NCI-H446 (cell line): Measurements from ENCODE around the gene HES4.
"Not testable (repeated sequence)": the region's sequence is repeated elsewhere in the genome, so short reads cannot be mapped to it uniquely, and the experiment has no call there.

Experiments used
- DNase-seq, 2 experiments: peaks; one replicate each; lab custom pipeline; 2025; lab: John Stamatoyannopoulos, UW

The HES4 gene

GRCh38 chr1:1018321-1018685 lies 18.4 kb upstream of the HES4 start:
- DNase-seq, result not testable (repeated sequence)

- not testable (repeated sequence) for DNase-seq
Observed at GRCh38 chr1:1017397-1018320, 17.8 kb upstream of the HES4 start.

- DNase-seq, result no peak
Observed at GRCh38 chr1:1014799-1015681, 15.1 kb upstream of the HES4 start.

GRCh38 chr1:1013922-1014648 lies 14.2 kb upstream of the HES4 start:
- DNase-seq, result no peak

GRCh38 chr1:1013105-1013921 lies 13.4 kb upstream of the HES4 start, which contains the start of gene ISG15:
ISG15 (plus strand) TSS chr1:1013497; CDS start chr1:1013574, 77 bp downstream.
- DNase-seq, result peak in 1 of 2 experiments; percentile 57

- not testable (repeated sequence) for DNase-seq
Observed at GRCh38 chr1:1012736-1013104, 12.8 kb upstream of the HES4 start.

GRCh38 chr1:1011396-1011949 lies 11.6 kb upstream of the HES4 start:
- DNase-seq, result no peak

GRCh38 chr1:1010131-1010530 lies 10.2 kb upstream of the HES4 start:
- not testable (repeated sequence) for DNase-seq

- no peak for DNase-seq
Observed at GRCh38 chr1:1006305-1007159, 6.6 kb upstream of the HES4 start.

- no peak for DNase-seq
Observed at GRCh38 chr1:1005774-1006304, 5.9 kb upstream of the HES4 start.

GRCh38 chr1:1004780-1005697 lies 5.1 kb upstream of the HES4 start:
- DNase-seq, result no peak

- no peak for DNase-seq
Observed at GRCh38 chr1:1004420-1004779, 4.5 kb upstream of the HES4 start.

- DNase-seq, result no peak
Observed at GRCh38 chr1:1003618-1004419, 3.9 kb upstream of the HES4 start.

- DNase-seq, result peak in 1 of 2 experiments; percentile 60
Observed at GRCh38 chr1:1001057-1001783, 1.3 kb upstream of the HES4 start.

- peak; percentile 82 to 94 for DNase-seq
Observed at GRCh38 chr1:1000357-1001056, 610 bp upstream of the HES4 start.

GRCh38 chr1:998995-999724 lies 737 bp downstream of the HES4 start:
- peak in 1 of 2 experiments; percentile 66 for DNase-seq
